ENCODE measurements around the gene NUDT17.
"Not testable (repeated sequence)": the region's sequence is repeated elsewhere in the genome, so short reads cannot be mapped to it uniquely, and the experiment has no call there.

The NUDT17 gene

DNA sequence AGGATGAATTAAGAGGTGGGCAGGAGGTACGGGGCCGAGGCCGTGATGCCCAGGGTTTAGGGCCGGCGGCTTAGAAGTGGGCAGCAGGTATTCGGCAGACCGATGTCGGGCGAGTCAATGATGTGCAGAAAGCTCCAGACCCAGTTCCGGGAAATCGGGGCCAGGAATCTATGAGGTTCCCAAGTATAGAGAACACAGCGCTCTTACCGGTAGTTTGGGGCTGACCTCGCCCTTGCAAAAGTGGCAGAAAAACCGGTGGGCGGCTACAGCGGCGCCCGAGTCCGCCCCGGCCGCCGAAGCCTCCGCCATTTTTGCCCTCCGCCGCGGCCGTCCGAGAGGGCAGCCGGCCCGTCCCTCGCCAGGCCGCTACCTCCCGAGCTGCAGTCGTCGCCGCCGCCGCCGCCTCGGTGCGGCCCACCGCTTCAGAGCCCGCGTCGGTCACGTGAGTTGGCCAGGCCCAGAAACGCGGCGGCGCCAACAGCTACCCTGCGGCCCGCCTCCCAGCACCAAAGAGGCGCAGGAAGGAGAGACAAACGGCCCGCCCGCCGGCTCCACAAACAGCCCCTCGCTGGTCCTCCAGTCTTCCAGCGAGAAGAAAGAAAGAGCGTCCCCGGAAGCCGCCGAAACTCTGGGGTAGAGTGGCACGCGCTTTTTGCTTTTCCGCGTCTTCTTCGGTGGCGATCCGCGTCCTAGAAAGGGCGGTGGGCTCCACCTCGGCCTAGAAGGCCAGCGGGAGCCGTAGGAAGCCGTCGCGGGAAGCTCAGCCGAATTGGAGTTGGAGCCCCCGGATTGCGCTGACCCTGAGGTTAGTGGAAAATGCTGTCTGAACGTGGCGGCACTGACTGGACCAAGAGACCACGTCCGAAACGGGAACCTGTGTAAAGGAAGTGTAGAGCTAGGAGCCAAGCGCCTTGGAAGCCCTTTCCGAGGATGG is 21.6 kb upstream of the NUDT17 start, which contains the start of the genes POLR3C and RNF115:
Gene POLR3C (plus strand): TSS at position 636 of the 934 bp plus-strand sequence. CDS start 1,577 bp downstream, outside the sequence.
Gene RNF115 (minus strand): TSS at position 531 of the 934 bp plus-strand sequence. CDS start 222 bp downstream, at position 309.
- peaks cover 26% of the 10 kb centered on the region for H3K36me3 ChIP-seq (ENCODE audit: control insufficient read depth, insufficient read depth, low read length, severe bottlenecking)

DNA sequence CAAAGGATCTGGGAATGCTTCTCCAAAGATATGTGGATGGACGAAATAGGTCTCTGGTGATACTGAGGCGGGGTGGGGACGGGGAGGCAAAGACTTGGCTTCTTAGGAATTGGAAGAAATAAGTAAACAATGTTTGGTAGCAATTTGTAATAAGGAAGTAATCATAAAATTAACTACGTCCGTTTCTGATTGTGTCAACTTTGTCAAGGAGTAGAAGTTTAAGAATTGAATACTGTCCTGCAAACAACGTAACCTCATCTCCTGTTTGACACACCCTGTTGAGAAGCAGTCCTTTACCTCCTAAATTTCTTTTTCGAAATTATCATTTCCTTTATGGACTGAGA is 21.0 kb upstream of the NUDT17 start:
- no peak for DNase-seq (ENCODE audit: low read depth)
- H3K4me1 ChIP-seq (ENCODE audit: control insufficient read depth, insufficient read depth, low read length): peaks cover 8% of the 10 kb centered on the region
- peak overlapping the region; percentile 98 for H3K4me3 ChIP-seq (ENCODE audit: low read length)
- no peaks in the 10 kb centered on the region for H3K27me3 ChIP-seq (replicated peaks; ENCODE audit: control insufficient read depth, insufficient read depth, low read length)
- H3K36me3 ChIP-seq (ENCODE audit: control insufficient read depth, insufficient read depth, low read length, severe bottlenecking): peaks cover 33% of the 10 kb centered on the region
- peak overlapping the region; percentile 98 for H3K9ac ChIP-seq (ENCODE audit: low read length)
- no peaks in the 10 kb centered on the region for H3K9me3 ChIP-seq (ENCODE audit: control insufficient read depth, low read length)

More for the DNA sequence above, 21.6 kb upstream of the NUDT17 start, which contains the start of the genes POLR3C and RNF115:
- Histone ChIP-seq H3K4me1 (ENCODE audit: control insufficient read depth, insufficient read depth, low read length) (peaks cover 8% of the 10 kb centered on the region), H3K9me3 (ENCODE audit: control insufficient read depth, low read length) (no peaks in the 10 kb centered on the region), H3K27me3 (replicated peaks; ENCODE audit: control insufficient read depth, insufficient read depth, low read length) (no peaks in the 10 kb centered on the region), H3K4me3 (ENCODE audit: low read length) (peak within 1 kb of the TSS; percentile 98), H3K9ac (ENCODE audit: low read length) (peak within 1 kb of the TSS; percentile 98)
- DNase-seq (ENCODE audit: low read depth): peak; percentile 97

DNA sequence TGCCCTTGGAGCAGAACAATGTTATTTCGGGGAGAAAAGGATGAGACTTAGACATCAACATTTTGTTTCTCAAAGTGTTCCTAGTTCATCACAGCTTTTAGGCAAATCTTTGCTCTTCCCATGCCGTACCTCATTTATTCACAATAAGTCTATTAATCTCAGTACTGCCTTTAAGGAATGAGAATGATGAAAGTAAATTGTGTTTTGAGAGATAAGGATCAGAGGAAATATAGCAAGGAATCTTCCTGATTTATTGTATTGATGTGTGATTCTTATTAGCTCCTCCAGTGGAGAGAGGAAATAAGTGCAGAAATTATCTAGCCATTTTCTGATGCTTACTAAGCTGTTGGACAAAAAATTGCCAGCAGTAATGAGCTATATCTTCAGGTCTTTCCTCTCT is 19.4 kb upstream of the NUDT17 start:
- Histone ChIP-seq H3K4me1 (ENCODE audit: control insufficient read depth, insufficient read depth, low read length) (peaks cover 8% of the 10 kb centered on the region), H3K9me3 (ENCODE audit: control insufficient read depth, low read length) (no peaks in the 10 kb centered on the region), H3K27me3 (replicated peaks; ENCODE audit: control insufficient read depth, insufficient read depth, low read length) (no peaks in the 10 kb centered on the region), H3K36me3 (ENCODE audit: control insufficient read depth, insufficient read depth, low read length, severe bottlenecking) (peaks cover 48% of the 10 kb centered on the region), H3K4me3 (ENCODE audit: low read length) (peak overlapping the region; percentile 98), H3K9ac (ENCODE audit: low read length) (no peak overlapping the region)
- no peak for DNase-seq (ENCODE audit: low read depth)

DNA sequence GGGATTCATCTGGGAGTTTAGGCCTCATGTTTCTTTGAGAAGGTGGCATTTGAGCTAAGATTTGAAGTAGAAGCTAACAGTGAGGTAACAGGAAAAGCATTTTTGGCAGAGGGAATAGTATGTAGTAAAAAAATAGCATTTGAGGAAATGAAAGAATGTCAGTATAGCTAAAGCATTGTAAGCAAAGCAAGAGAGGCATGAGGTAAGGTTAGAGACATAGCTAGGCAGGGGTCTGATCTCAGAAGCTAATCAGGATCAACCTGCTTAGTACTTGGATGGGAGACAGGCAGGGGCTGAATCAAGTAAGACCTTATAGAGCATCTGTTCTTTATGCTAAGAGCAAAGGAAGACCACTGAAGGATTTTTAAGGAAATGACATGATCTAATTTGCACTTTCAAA is 17.5 kb upstream of the NUDT17 start:
- Histone ChIP-seq H3K4me3 (ENCODE audit: low read length) (no peak overlapping the region), H3K9me3 (ENCODE audit: control insufficient read depth, low read length) (no peaks in the 10 kb centered on the region), H3K9ac (ENCODE audit: low read length) (no peak overlapping the region), H3K4me1 (ENCODE audit: control insufficient read depth, insufficient read depth, low read length) (peaks cover 8% of the 10 kb centered on the region), H3K27me3 (replicated peaks; ENCODE audit: control insufficient read depth, insufficient read depth, low read length) (no peaks in the 10 kb centered on the region), H3K36me3 (ENCODE audit: control insufficient read depth, insufficient read depth, low read length, severe bottlenecking) (peaks cover 68% of the 10 kb centered on the region)
- no peak for DNase-seq (ENCODE audit: low read depth)

DNA sequence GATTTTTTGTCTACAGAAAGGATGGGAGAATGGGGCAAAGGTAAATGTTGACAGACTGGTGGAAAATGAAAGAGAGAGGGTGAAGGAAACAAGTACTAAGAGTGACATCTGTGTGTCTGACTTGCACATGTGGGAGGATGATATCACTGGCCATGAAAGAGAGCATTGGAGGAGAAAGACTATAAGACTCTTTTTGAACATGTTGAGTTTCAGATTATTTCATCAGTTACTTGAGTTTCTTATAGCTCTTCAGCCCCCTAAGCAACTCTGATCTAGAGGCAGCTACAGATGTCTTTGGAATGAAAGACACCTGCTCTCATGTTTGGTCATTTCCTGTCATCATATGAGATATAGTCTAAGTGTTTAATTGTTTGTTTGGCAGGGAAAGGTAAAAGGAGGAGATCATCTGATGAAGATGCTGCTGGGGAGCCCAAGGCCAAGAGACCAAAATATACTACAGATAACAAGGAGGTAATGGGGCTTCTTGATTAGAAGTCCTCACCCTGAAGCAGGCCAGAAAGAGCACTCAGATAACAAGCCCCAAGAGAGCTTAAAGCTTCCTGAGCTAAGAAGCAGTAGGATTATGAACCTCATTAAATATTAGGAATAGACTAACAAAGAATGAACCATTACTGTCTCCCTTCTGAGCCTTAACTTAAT is 16.9 kb upstream of the NUDT17 start:
- no peaks in the 10 kb centered on the region for H3K27me3 ChIP-seq (replicated peaks; ENCODE audit: control insufficient read depth, insufficient read depth, low read length)
- DNase-seq (ENCODE audit: low read depth): no peak

DNA sequence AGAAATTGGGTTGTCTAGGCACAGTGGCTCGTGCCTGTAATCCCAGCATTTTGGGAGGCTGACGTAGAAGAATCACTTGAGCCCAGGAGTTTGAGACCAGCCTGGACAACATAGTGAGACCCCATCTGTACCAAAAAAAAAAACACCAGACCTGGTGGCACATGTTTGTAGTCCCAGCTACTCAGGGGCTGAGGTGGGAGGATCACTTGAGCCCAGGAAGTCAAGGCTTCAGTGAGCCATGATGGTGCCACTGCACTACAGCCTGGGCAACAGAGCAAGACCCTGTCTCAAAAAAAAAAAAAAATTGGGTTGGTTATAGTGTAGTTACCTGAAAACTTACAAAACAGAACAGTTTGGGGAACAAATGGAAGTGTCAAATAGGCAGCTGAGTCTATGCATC is 14.6 kb upstream of the NUDT17 start:
- not testable (repeated sequence) for H3K9me3 ChIP-seq (ENCODE audit: control insufficient read depth, low read length); DNase-seq (ENCODE audit: low read depth); H3K9ac ChIP-seq (ENCODE audit: low read length); H3K4me3 ChIP-seq (ENCODE audit: low read length); H3K27me3 ChIP-seq (replicated peaks; ENCODE audit: control insufficient read depth, insufficient read depth, low read length); H3K4me1 ChIP-seq (ENCODE audit: control insufficient read depth, insufficient read depth, low read length)
- peaks cover 95% of the 10 kb centered on the region for H3K36me3 ChIP-seq (ENCODE audit: control insufficient read depth, insufficient read depth, low read length, severe bottlenecking)

More for the DNA sequence above, 16.9 kb upstream of the NUDT17 start:
- H3K4me1 ChIP-seq (ENCODE audit: control insufficient read depth, insufficient read depth, low read length): peaks cover 8% of the 10 kb centered on the region
- no peaks in the 10 kb centered on the region for H3K9me3 ChIP-seq (ENCODE audit: control insufficient read depth, low read length)
- H3K4me3 ChIP-seq (ENCODE audit: low read length): no peak overlapping the region
- peaks cover 73% of the 10 kb centered on the region for H3K36me3 ChIP-seq (ENCODE audit: control insufficient read depth, insufficient read depth, low read length, severe bottlenecking)
- no peak overlapping the region for H3K9ac ChIP-seq (ENCODE audit: low read length)

DNA sequence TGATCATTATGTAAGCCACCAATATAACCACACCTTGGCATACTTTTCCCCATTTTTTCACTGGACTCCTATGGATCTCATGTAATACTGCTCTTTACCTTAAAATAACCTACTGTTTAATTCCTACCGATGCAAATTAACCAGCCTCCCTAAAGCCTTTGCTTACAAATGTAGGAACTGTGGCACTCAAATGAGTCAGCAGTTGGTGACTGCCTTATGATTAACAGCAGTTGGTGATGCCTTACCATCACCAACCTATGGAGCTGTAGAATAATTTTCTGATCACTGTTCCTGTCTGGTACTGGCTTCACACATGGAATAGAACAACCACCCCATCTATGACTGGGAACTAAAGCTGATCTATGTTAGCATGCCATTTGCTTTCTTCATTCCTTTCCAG is 7.8 kb upstream of the NUDT17 start:
- Histone ChIP-seq H3K4me3 (ENCODE audit: low read length) (no peak overlapping the region), H3K36me3 (ENCODE audit: control insufficient read depth, insufficient read depth, low read length, severe bottlenecking) (peaks cover 100% of the 10 kb centered on the region)
- no peak for DNase-seq (ENCODE audit: low read depth)

DNA sequence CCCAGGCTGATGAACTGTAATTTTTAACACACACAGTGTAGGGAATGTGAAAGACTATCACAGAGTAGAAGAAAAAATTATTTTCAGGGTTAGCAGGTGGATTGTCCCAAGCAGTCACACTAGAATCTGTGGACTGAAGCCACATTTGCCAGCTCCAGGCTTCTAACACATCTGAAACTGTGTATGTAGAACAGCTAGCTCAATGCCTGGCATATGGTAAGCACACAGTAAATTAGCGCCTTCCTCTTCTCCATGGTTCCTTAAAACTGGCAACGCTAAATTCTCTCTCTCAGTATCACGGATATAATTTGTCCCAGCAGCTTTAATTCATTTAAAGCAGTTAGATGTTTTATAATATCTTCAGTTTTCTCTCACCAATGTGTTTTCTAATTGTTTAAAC is 2.4 kb upstream of the NUDT17 start:
- H3K36me3 ChIP-seq (ENCODE audit: control insufficient read depth, insufficient read depth, low read length, severe bottlenecking): peaks cover 60% of the 10 kb centered on the region
- H3K4me1 ChIP-seq (ENCODE audit: control insufficient read depth, insufficient read depth, low read length): peaks cover 11% of the 10 kb centered on the region
- H3K9me3 ChIP-seq (ENCODE audit: control insufficient read depth, low read length): no peaks in the 10 kb centered on the region
- H3K27me3 ChIP-seq (replicated peaks; ENCODE audit: control insufficient read depth, insufficient read depth, low read length): no peaks in the 10 kb centered on the region
- H3K4me3 ChIP-seq (ENCODE audit: low read length): no peak overlapping the region
- H3K9ac ChIP-seq (ENCODE audit: low read length): no peak overlapping the region
- DNase-seq (ENCODE audit: low read depth): no peak

More for the DNA sequence above, 7.8 kb upstream of the NUDT17 start:
- H3K9ac ChIP-seq (ENCODE audit: low read length): no peak overlapping the region
- no peaks in the 10 kb centered on the region for H3K4me1 ChIP-seq (ENCODE audit: control insufficient read depth, insufficient read depth, low read length)
- no peaks in the 10 kb centered on the region for H3K9me3 ChIP-seq (ENCODE audit: control insufficient read depth, low read length)
- H3K27me3 ChIP-seq (replicated peaks; ENCODE audit: control insufficient read depth, insufficient read depth, low read length): no peaks in the 10 kb centered on the region

DNA sequence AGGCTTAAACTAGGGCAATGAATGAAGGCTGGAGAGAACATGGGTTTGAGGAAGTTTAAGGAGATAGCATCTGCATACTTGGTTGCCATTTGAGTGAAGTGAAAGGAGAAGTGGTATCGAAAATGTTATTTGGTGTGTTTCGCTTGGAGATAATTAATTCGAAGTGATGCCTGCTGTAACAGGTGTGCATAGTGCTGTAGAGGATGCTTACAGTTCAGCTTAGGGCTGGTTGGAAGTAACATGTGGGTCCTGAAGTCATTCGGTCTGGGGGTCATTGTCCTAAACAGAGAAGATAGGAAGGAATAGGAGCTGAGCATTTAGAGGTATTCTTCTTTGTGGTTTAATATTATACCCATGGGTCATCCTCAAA is 301 bp upstream of the NUDT17 start:
- peak overlapping the region; percentile 81 for H3K4me3 ChIP-seq (ENCODE audit: low read length)
- peaks cover 16% of the 10 kb centered on the region for H3K4me1 ChIP-seq (ENCODE audit: control insufficient read depth, insufficient read depth, low read length)
- no peak for DNase-seq (ENCODE audit: low read depth)
- no peaks in the 10 kb centered on the region for H3K27me3 ChIP-seq (replicated peaks; ENCODE audit: control insufficient read depth, insufficient read depth, low read length)
- H3K9me3 ChIP-seq (ENCODE audit: control insufficient read depth, low read length): no peaks in the 10 kb centered on the region
- peak overlapping the region; percentile 85 for H3K9ac ChIP-seq (ENCODE audit: low read length)
- H3K36me3 ChIP-seq (ENCODE audit: control insufficient read depth, insufficient read depth, low read length, severe bottlenecking): peaks cover 61% of the 10 kb centered on the region

DNA sequence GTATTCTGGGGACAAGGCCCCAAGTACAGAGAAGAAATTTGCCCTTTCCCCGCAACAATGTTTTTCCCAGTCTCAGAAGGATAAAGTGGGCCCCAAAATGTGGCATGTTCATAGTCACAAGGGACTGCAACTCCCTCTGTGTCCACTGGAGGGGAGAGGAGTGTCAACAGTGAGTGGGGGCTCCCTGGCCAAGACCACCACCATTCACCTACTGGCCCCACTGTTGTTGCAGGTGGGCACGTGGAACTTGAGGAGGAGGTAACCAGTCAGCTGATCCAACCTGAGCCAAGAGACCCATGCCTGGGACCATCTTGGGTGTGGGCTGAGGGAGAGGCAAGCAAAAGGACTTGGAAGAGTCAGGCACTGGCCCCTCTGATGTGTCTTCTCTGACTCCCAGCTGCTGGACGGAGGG is 777 bp downstream of the NUDT17 start:
- Histone ChIP-seq H3K9ac (ENCODE audit: low read length) (peak overlapping the region; percentile 85), H3K4me3 (ENCODE audit: low read length) (peak overlapping the region; percentile 81), H3K36me3 (ENCODE audit: control insufficient read depth, insufficient read depth, low read length, severe bottlenecking) (peaks cover 61% of the 10 kb centered on the region), H3K27me3 (replicated peaks; ENCODE audit: control insufficient read depth, insufficient read depth, low read length) (no peaks in the 10 kb centered on the region), H3K9me3 (ENCODE audit: control insufficient read depth, low read length) (no peaks in the 10 kb centered on the region), H3K4me1 (ENCODE audit: control insufficient read depth, insufficient read depth, low read length) (peaks cover 20% of the 10 kb centered on the region)
- DNase-seq (ENCODE audit: low read depth): peak; percentile 64

DNA sequence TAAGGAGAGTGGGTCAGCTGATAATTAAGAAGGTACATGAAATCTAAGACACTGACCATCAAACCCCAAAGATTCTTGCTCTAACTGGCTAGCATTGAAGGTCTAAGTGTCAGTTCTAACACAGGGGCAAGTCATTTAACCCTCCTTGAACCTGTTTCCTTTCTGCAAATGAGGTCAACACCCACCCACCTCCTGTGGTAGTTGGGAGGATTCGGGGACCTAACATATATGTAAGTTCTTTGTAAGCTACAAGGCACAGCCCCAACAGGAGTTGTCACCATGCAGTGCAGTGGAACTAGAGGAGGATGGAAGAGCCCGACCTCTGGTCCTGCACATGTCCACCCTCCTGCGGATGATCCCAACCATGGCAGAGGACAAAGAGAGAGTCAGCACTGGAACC is 2.4 kb downstream of the NUDT17 start:
- H3K36me3 ChIP-seq (ENCODE audit: control insufficient read depth, insufficient read depth, low read length, severe bottlenecking): peaks cover 60% of the 10 kb centered on the region
- no peak for DNase-seq (ENCODE audit: low read depth)
- H3K9me3 ChIP-seq (ENCODE audit: control insufficient read depth, low read length): no peaks in the 10 kb centered on the region

More for the DNA sequence above, 2.4 kb downstream of the NUDT17 start:
- no peak overlapping the region for H3K9ac ChIP-seq (ENCODE audit: low read length)
- peaks cover 20% of the 10 kb centered on the region for H3K4me1 ChIP-seq (ENCODE audit: control insufficient read depth, insufficient read depth, low read length)
- no peaks in the 10 kb centered on the region for H3K27me3 ChIP-seq (replicated peaks; ENCODE audit: control insufficient read depth, insufficient read depth, low read length)
- no peak overlapping the region for H3K4me3 ChIP-seq (ENCODE audit: low read length)
